ENCODE data around the gene CES3.
A peak's percentile ranks its signal among the peaks of the same experiment; 100 is the strongest.

Gene CES3

GRCh38 chr16:66959704-66960161 lies 1.3 kb upstream of the CES3 start:
- H3K4me3 ChIP-seq (ENCODE audit: low read depth, low read length) = no peak overlapping the region
- no peak for DNase-seq (ENCODE audit: low read depth)
- TF ChIP-seq CTCF (conservative IDR thresholded peaks at IDR 0.05; ENCODE audit: low read depth, low read length) = no peak

- H3K4me3 ChIP-seq (ENCODE audit: low read depth, low read length) = no peak overlapping the region
Measured at GRCh38 chr16:66960270-66960669, 796 bp upstream of the CES3 start.

GRCh38 chr16:66961914-66962313 lies 848 bp downstream of the CES3 start:
- TF ChIP-seq CTCF (conservative IDR thresholded peaks at IDR 0.05; ENCODE audit: low read depth, low read length) = no peak
- DNase-seq (ENCODE audit: low read depth) = no peak
- no peak overlapping the region for H3K4me3 ChIP-seq (ENCODE audit: low read depth, low read length)

More at GRCh38 chr16:66960270-66960669, 796 bp upstream of the CES3 start:
- no peak for DNase-seq (ENCODE audit: low read depth)
- no peak for TF ChIP-seq CTCF (conservative IDR thresholded peaks at IDR 0.05; ENCODE audit: low read depth, low read length)

GRCh38 chr16:66964049-66964448 lies 3.0 kb downstream of the CES3 start:
- no peak for DNase-seq (ENCODE audit: low read depth)
- no peak overlapping the region for H3K4me3 ChIP-seq (ENCODE audit: low read depth, low read length)
- TF ChIP-seq CTCF (conservative IDR thresholded peaks at IDR 0.05; ENCODE audit: low read depth, low read length) = no peak

- H3K4me3 ChIP-seq (ENCODE audit: low read depth, low read length) = no peak overlapping the region
- no peak for TF ChIP-seq CTCF (conservative IDR thresholded peaks at IDR 0.05; ENCODE audit: low read depth, low read length)
Measured at GRCh38 chr16:66968847-66969246, 7.8 kb downstream of the CES3 start.

GRCh38 chr16:66970775-66971720 lies 10.0 kb downstream of the CES3 start:
- DNase-seq (ENCODE audit: low read depth) = peak; percentile 67
- TF ChIP-seq CTCF (conservative IDR thresholded peaks at IDR 0.05; ENCODE audit: low read depth, low read length) = no peak
- H3K4me3 ChIP-seq (ENCODE audit: low read depth, low read length) = no peak overlapping the region

More at GRCh38 chr16:66968847-66969246, 7.8 kb downstream of the CES3 start:
- DNase-seq (ENCODE audit: low read depth) = no peak

Data from choroid plexus epithelial cell (primary cell).